ENCODE measurements around the gene TUFT1.

DNA sequence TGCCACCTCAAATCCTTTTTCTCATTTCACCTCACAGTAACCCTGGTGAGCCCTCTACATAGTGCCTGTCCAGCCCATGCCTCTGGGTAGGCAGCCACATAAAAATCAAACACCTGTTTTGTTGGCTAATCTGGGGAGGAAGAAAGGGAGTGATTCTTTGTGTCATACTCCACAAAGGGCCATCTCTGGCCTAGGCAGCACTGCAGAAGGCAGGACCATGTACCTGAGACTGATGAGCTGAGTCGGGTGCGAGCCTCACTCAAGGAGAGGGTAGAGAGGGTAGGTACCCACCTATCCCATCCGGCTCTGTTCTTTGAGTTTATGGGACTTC, 7.8 kb downstream of the TUFT1 start:
- TF ChIP-seq POLR2A (IDR thresholded peaks at IDR 0.05) (no peak), POLR2AphosphoS5 (IDR thresholded peaks at IDR 0.05) (no peak)
- TF ChIP-seq, protein P1, sequence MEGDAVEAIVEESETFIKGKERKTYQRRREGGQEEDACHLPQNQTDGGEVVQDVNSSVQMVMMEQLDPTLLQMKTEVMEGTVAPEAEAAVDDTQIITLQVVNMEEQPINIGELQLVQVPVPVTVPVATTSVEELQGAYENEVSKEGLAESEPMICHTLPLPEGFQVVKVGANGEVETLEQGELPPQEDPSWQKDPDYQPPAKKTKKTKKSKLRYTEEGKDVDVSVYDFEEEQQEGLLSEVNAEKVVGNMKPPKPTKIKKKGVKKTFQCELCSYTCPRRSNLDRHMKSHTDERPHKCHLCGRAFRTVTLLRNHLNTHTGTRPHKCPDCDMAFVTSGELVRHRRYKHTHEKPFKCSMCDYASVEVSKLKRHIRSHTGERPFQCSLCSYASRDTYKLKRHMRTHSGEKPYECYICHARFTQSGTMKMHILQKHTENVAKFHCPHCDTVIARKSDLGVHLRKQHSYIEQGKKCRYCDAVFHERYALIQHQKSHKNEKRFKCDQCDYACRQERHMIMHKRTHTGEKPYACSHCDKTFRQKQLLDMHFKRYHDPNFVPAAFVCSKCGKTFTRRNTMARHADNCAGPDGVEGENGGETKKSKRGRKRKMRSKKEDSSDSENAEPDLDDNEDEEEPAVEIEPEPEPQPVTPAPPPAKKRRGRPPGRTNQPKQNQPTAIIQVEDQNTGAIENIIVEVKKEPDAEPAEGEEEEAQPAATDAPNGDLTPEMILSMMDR (IDR thresholded peaks at IDR 0.05 in 8 of 11, conservative IDR thresholded peaks at IDR 0.05 in 3 of 11) = no peak

All from spleen (tissue), 7 donors.